ENCODE results near the gene HOXB3.
A peak's percentile ranks its signal among the peaks of the same experiment; 100 is the strongest.

The HOXB3 gene

GRCh38 chr17:48597778-48598631, 8.0 kb upstream of the HOXB3 start:
- no peak for DNase-seq (ENCODE audit: low read depth)

- no peak for DNase-seq (ENCODE audit: low read depth)
Measured at GRCh38 chr17:48597528-48597777, 7.4 kb upstream of the HOXB3 start.

GRCh38 chr17:48596735-48597527, 6.9 kb upstream of the HOXB3 start:
- no peak for DNase-seq (ENCODE audit: low read depth)

- DNase-seq (ENCODE audit: low read depth) = no peak
Measured at GRCh38 chr17:48596000-48596734, 6.1 kb upstream of the HOXB3 start.

- no peak for DNase-seq (ENCODE audit: low read depth)
Measured at GRCh38 chr17:48595278-48595999, 5.4 kb upstream of the HOXB3 start.

GRCh38 chr17:48594538-48595277, 4.7 kb upstream of the HOXB3 start:
- DNase-seq (ENCODE audit: low read depth) = no peak

- DNase-seq (ENCODE audit: low read depth) = peak; percentile 69
Measured at GRCh38 chr17:48593840-48594537, 3.9 kb upstream of the HOXB3 start.

- no peak for DNase-seq (ENCODE audit: low read depth)
Measured at GRCh38 chr17:48593126-48593829, 3.2 kb upstream of the HOXB3 start, which contains the start of gene HOXB5. TSS of gene HOXB5 (minus strand) at chr17:48593779. CDS start at chr17:48593682, 97 bp downstream.

- no peak for DNase-seq (ENCODE audit: low read depth)
Measured at GRCh38 chr17:48592577-48592976, 2.5 kb upstream of the HOXB3 start.

- no peak for DNase-seq (ENCODE audit: low read depth)
Measured at GRCh38 chr17:48592057-48592514, 2.0 kb upstream of the HOXB3 start.

- no peak for DNase-seq (ENCODE audit: low read depth)
Measured at GRCh38 chr17:48591255-48592056, 1.4 kb upstream of the HOXB3 start.

GRCh38 chr17:48590607-48591161, 643 bp upstream of the HOXB3 start:
- no peak for DNase-seq (ENCODE audit: low read depth)

GRCh38 chr17:48589060-48589830, 796 bp downstream of the HOXB3 start:
- no peak for DNase-seq (ENCODE audit: low read depth)

- no peak for DNase-seq (ENCODE audit: low read depth)
Measured at GRCh38 chr17:48588528-48588927, 1.5 kb downstream of the HOXB3 start.

GRCh38 chr17:48588074-48588415, 2.0 kb downstream of the HOXB3 start:
- no peak for DNase-seq (ENCODE audit: low read depth)

- no peak for DNase-seq (ENCODE audit: low read depth)
Measured at GRCh38 chr17:48587276-48588073, 2.6 kb downstream of the HOXB3 start.
